ENCODE measurements around the gene AGO1.
"Not testable (repeated sequence)": the region's sequence is repeated elsewhere in the genome, so short reads cannot be mapped to it uniquely, and the experiment has no call there.

Gene AGO1

GRCh38 chr1:35968396-35968795 lies 85.4 kb downstream of the AGO1 start:
- Histone ChIP-seq H3K79me2 (ENCODE audit: insufficient read depth, low read length) (peaks cover 9% of the 10 kb centered on the region; the same call in 1 of the 2 replicates), H3K4me2 (ENCODE audit: insufficient read depth, low read length) (no peak overlapping the region), H3K27me3 (ENCODE audit: insufficient read depth, low read length, poor library complexity) (no peaks in the 10 kb centered on the region), H2AFZ (ENCODE audit: low read depth, low read length) (no peak overlapping the region), H3K4me3 (ENCODE audit: low read depth in 1 of 2, low read length in 2 of 2) (no peak overlapping the region), H3K27ac (ENCODE audit: low read length) (no peak overlapping the region), H3K36me3 (ENCODE audit: insufficient read depth, low read length) (peaks cover 38% of the 10 kb centered on the region), H4K20me1 (ENCODE audit: insufficient read depth, low read length) (no peaks in the 10 kb centered on the region), H3K9ac (ENCODE audit: low read depth, low read length) (no peak overlapping the region), H3K9me3 (ENCODE audit: insufficient read depth, low read length, severe bottlenecking) (no peaks in the 10 kb centered on the region), H3K4me1 (ENCODE audit: insufficient read depth, low read length) (no peaks in the 10 kb centered on the region)
- no peak for TF ChIP-seq CTCF (IDR thresholded peaks at IDR 0.05; ENCODE audit: borderline replicate concordance, extremely low read depth, low read length, poor library complexity, severe bottlenecking)
- no peak for TF ChIP-seq EZH2 (IDR thresholded peaks at IDR 0.05; ENCODE audit: borderline replicate concordance, low read depth, low read length, severe bottlenecking)
- no peak for DNase-seq
- ATAC-seq (ENCODE audit: insufficient read depth, low read depth): no peak

- no peaks in the 10 kb centered on the region for H4K20me1 ChIP-seq (ENCODE audit: insufficient read depth, low read length)
- H3K79me2 ChIP-seq (ENCODE audit: insufficient read depth, low read length): peaks cover 5% of the 10 kb centered on the region; the same call in 1 of the 2 replicates
- TF ChIP-seq EZH2 (IDR thresholded peaks at IDR 0.05; ENCODE audit: borderline replicate concordance, low read depth, low read length, severe bottlenecking) (no peak), CTCF (IDR thresholded peaks at IDR 0.05; ENCODE audit: borderline replicate concordance, extremely low read depth, low read length, poor library complexity, severe bottlenecking) (no peak)
- no peak overlapping the region for H3K4me3 ChIP-seq (ENCODE audit: low read depth in 1 of 2, low read length in 2 of 2)
- H3K27ac ChIP-seq (ENCODE audit: low read length): no peak overlapping the region
- H3K4me2 ChIP-seq (ENCODE audit: insufficient read depth, low read length): no peak overlapping the region
- H3K4me1 ChIP-seq (ENCODE audit: insufficient read depth, low read length): no peaks in the 10 kb centered on the region
- DNase-seq: no peak
- H2AFZ ChIP-seq (ENCODE audit: low read depth, low read length): no peak overlapping the region
- H3K9ac ChIP-seq (ENCODE audit: low read depth, low read length): no peak overlapping the region
- H3K36me3 ChIP-seq (ENCODE audit: insufficient read depth, low read length): peaks cover 47% of the 10 kb centered on the region
- ATAC-seq (ENCODE audit: insufficient read depth, low read depth): no peak
- no peaks in the 10 kb centered on the region for H3K27me3 ChIP-seq (ENCODE audit: insufficient read depth, low read length, poor library complexity)
- no peaks in the 10 kb centered on the region for H3K9me3 ChIP-seq (ENCODE audit: insufficient read depth, low read length, severe bottlenecking)
Measured at GRCh38 chr1:35971601-35972000, 88.6 kb downstream of the AGO1 start.

GRCh38 chr1:35972631-35973030 lies 89.6 kb downstream of the AGO1 start:
- DNase-seq; H3K27me3 ChIP-seq (ENCODE audit: insufficient read depth, low read length, poor library complexity); H3K79me2 ChIP-seq (ENCODE audit: insufficient read depth, low read length); H3K9ac ChIP-seq (ENCODE audit: low read depth, low read length); H3K4me1 ChIP-seq (ENCODE audit: insufficient read depth, low read length); ATAC-seq (ENCODE audit: insufficient read depth, low read depth); H4K20me1 ChIP-seq (ENCODE audit: insufficient read depth, low read length); H2AFZ ChIP-seq (ENCODE audit: low read depth, low read length); H3K4me2 ChIP-seq (ENCODE audit: insufficient read depth, low read length); H3K27ac ChIP-seq (ENCODE audit: low read length); H3K9me3 ChIP-seq (ENCODE audit: insufficient read depth, low read length, severe bottlenecking); H3K4me3 ChIP-seq (ENCODE audit: low read depth in 1 of 2, low read length in 2 of 2): not testable (repeated sequence)
- H3K36me3 ChIP-seq (ENCODE audit: insufficient read depth, low read length): peaks cover 43% of the 10 kb centered on the region

- H3K27ac ChIP-seq (ENCODE audit: low read length): no peak overlapping the region
- no peak overlapping the region for H2AFZ ChIP-seq (ENCODE audit: low read depth, low read length)
- H3K27me3 ChIP-seq (ENCODE audit: insufficient read depth, low read length, poor library complexity): no peaks in the 10 kb centered on the region
- no peak for DNase-seq
- TF ChIP-seq CTCF (IDR thresholded peaks at IDR 0.05; ENCODE audit: borderline replicate concordance, extremely low read depth, low read length, poor library complexity, severe bottlenecking): no peak
- TF ChIP-seq EZH2 (IDR thresholded peaks at IDR 0.05; ENCODE audit: borderline replicate concordance, low read depth, low read length, severe bottlenecking): no peak
- no peaks in the 10 kb centered on the region for H3K79me2 ChIP-seq (ENCODE audit: insufficient read depth, low read length)
- H3K36me3 ChIP-seq (ENCODE audit: insufficient read depth, low read length): peaks cover 26% of the 10 kb centered on the region
- no peak overlapping the region for H3K4me2 ChIP-seq (ENCODE audit: insufficient read depth, low read length)
- H3K4me1 ChIP-seq (ENCODE audit: insufficient read depth, low read length): no peaks in the 10 kb centered on the region
- H3K9ac ChIP-seq (ENCODE audit: low read depth, low read length): no peak overlapping the region
- no peak overlapping the region for H3K4me3 ChIP-seq (ENCODE audit: low read depth in 1 of 2, low read length in 2 of 2)
- H4K20me1 ChIP-seq (ENCODE audit: insufficient read depth, low read length): no peaks in the 10 kb centered on the region
- no peak for ATAC-seq (ENCODE audit: insufficient read depth, low read depth)
- H3K9me3 ChIP-seq (ENCODE audit: insufficient read depth, low read length, severe bottlenecking): no peaks in the 10 kb centered on the region
Measured at GRCh38 chr1:35980090-35980489, 97.1 kb downstream of the AGO1 start.

All from DND-41 (cell line).